Effector CD8-positive, alpha-beta T cell (primary cell): Measurements from ENCODE around the gene TRIM68.

ENCODE experiments used
- DNase-seq: peaks from one replicate; lab custom pipeline; 2025; lab: John Stamatoyannopoulos, UW

Gene TRIM68

GRCh38 chr11:4606231-4607015, 1.6 kb downstream of the TRIM68 start:
- DNase-seq = no peak

- no peak for DNase-seq
Observed at GRCh38 chr11:4605057-4605456, 3.0 kb downstream of the TRIM68 start.

GRCh38 chr11:4593739-4594138, 14.3 kb downstream of the TRIM68 start, which contains the start of gene OR52I1:
OR52I1 (plus strand) TSS chr11:4594039; CDS start chr11:4594039, 0 bp downstream.
- DNase-seq = no peak

- DNase-seq = no peak
Observed at GRCh38 chr11:4589017-4589416, 19.0 kb downstream of the TRIM68 start.

GRCh38 chr11:4581443-4581842, 26.6 kb downstream of the TRIM68 start, which contains the start of gene OR52I2:
OR52I2 (plus strand) TSS chr11:4581743.
- no peak for DNase-seq

- no peak for DNase-seq
Observed at GRCh38 chr11:4580124-4580523, 27.9 kb downstream of the TRIM68 start.

GRCh38 chr11:4578624-4579023, 29.4 kb downstream of the TRIM68 start:
- no peak for DNase-seq

- DNase-seq = no peak
Observed at GRCh38 chr11:4577761-4578160, 30.3 kb downstream of the TRIM68 start.

- DNase-seq = no peak
Observed at GRCh38 chr11:4576880-4577279, 31.2 kb downstream of the TRIM68 start.

GRCh38 chr11:4569075-4569474, 39.0 kb downstream of the TRIM68 start:
- no peak for DNase-seq

GRCh38 chr11:4565371-4565770, 42.7 kb downstream of the TRIM68 start:
- DNase-seq = no peak

- DNase-seq = no peak
Observed at GRCh38 chr11:4560467-4560866, 47.6 kb downstream of the TRIM68 start.

- DNase-seq = no peak
Observed at GRCh38 chr11:4559527-4560440, 48.2 kb downstream of the TRIM68 start.

GRCh38 chr11:4551346-4551979, 56.6 kb downstream of the TRIM68 start:
- no peak for DNase-seq
